GM18907 (cell line): ENCODE measurements around the gene NRP1.

ENCODE experiments used
- ATAC-seq: cut with Tn5 transposase; IDR thresholded peaks from one replicate; pipeline ENCODE4 v1.9.1; 2021; ENCODE audit warnings: mild to moderate bottlenecking, moderate library complexity; ENCODE audit not compliant: unreplicated experiment

Gene NRP1

GRCh38 chr10:33267708-33268107 is 66.8 kb downstream of the NRP1 start:
- ATAC-seq = no peak

GRCh38 chr10:33265621-33266020 is 68.8 kb downstream of the NRP1 start:
- ATAC-seq = no peak

- ATAC-seq = no peak
Observed at GRCh38 chr10:33263453-33263852, 71.0 kb downstream of the NRP1 start.

- no peak for ATAC-seq
Observed at GRCh38 chr10:33262871-33263270, 71.6 kb downstream of the NRP1 start.

- no peak for ATAC-seq
Observed at GRCh38 chr10:33260403-33261149, 73.9 kb downstream of the NRP1 start.

GRCh38 chr10:33258967-33259366 is 75.5 kb downstream of the NRP1 start:
- ATAC-seq = no peak

- no peak for ATAC-seq
Observed at GRCh38 chr10:33257439-33258080, 76.9 kb downstream of the NRP1 start.

GRCh38 chr10:33256458-33256857 is 78.0 kb downstream of the NRP1 start:
- no peak for ATAC-seq

- no peak for ATAC-seq
Observed at GRCh38 chr10:33254556-33255160, 79.8 kb downstream of the NRP1 start.

GRCh38 chr10:33253411-33253810 is 81.1 kb downstream of the NRP1 start:
- ATAC-seq = no peak

GRCh38 chr10:33252794-33253203 is 81.7 kb downstream of the NRP1 start:
- ATAC-seq = no peak

- no peak for ATAC-seq
Observed at GRCh38 chr10:33252324-33252723, 82.1 kb downstream of the NRP1 start.

GRCh38 chr10:33249659-33250345 is 84.7 kb downstream of the NRP1 start:
- no peak for ATAC-seq

- no peak for ATAC-seq
Observed at GRCh38 chr10:33249137-33249536, 85.3 kb downstream of the NRP1 start.

GRCh38 chr10:33248638-33249037 is 85.8 kb downstream of the NRP1 start:
- peak; percentile 84 for ATAC-seq

GRCh38 chr10:33247221-33247922 is 87.1 kb downstream of the NRP1 start:
- no peak for ATAC-seq

GRCh38 chr10:33245343-33245742 is 89.1 kb downstream of the NRP1 start:
- no peak for ATAC-seq

GRCh38 chr10:33244354-33244967 is 90.0 kb downstream of the NRP1 start:
- ATAC-seq = peak; percentile 46

- no peak for ATAC-seq
Observed at GRCh38 chr10:33243703-33244102, 90.8 kb downstream of the NRP1 start.

GRCh38 chr10:33242931-33243330 is 91.5 kb downstream of the NRP1 start:
- no peak for ATAC-seq

- ATAC-seq = no peak
Observed at GRCh38 chr10:33241351-33241750, 93.1 kb downstream of the NRP1 start.
